Activated CD4-positive, alpha-beta T cell treated with anti-CD3 and anti-CD28 coated beads, Interleukin-2, amount 10 ng/mL, durations not matched to agents 24 days and 14 days (primary cell): Measurements from ENCODE around the gene MLLT1. TPM values are rescaled to one million over a fixed set of nuclear protein-coding genes. Genes with fewer than 3 reads are reported as not detected.
A peak's percentile ranks its signal among the peaks of the same experiment; 100 is the strongest.

Experiments used
- DNase-seq: peaks from one replicate; pipeline ENCODE4 v3.0.0; 2022
- H3K27ac Mint-ChIP-seq: one replicate; pipeline ENCODE4 v1.8.0; 2022; ENCODE audit warnings: mild to moderate bottlenecking, mixed read lengths
- H3K27me3 Mint-ChIP-seq: one replicate; pipeline ENCODE4 v1.8.0; 2022; ENCODE audit warnings: mixed read lengths
- H3K36me3 Mint-ChIP-seq: one replicate; pipeline ENCODE4 v1.8.0; 2022; ENCODE audit warnings: low read depth, mild to moderate bottlenecking, mixed read lengths
- H3K4me1 Mint-ChIP-seq: one replicate; pipeline ENCODE4 v1.8.0; 2021; ENCODE audit warnings: mixed read lengths
- H3K4me3 Mint-ChIP-seq: one replicate; pipeline ENCODE4 v1.8.0; 2022; ENCODE audit warnings: mild to moderate bottlenecking, moderate library complexity, mixed read lengths
- H3K9me3 Mint-ChIP-seq: one replicate; pipeline ENCODE4 v1.8.0; 2021; ENCODE audit warnings: mixed read lengths
- intact Hi-C: fragments of 100-400 bp; cut with micrococcal nuclease; formaldehyde crosslinking; loops from one replicate; pipeline ENCODE4 v1.15.1; 2023
- total RNA-seq: library from RNA; stranded (reverse); gene quantifications from 2 replicates; pipeline ENCODE4 v1.2.3, GENCODE V29; 2022

MLLT1 gene
- total RNA-seq, 1 donor from 2014 or later = 74.3 TPM

DNA sequence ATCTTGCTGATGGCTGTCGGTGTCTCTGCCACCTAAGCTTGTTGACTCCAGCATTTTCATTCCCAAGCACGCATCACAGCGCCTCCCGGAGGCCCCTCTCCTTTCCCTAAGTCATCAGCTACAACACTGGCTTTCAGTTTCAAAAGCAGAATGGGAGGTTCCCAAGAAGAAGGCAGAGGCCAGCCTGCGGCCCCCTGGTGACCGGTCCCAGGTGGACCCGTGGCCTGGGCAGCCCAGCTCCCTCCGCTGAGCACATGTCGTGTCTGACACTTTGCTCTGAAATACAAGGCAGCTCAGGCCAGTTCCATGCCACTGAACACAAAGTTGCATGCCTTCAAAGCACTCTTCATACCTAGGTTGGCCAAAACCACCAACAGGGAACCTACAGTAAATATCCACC, 8.5 kb downstream of the MLLT1 start:
- intact Hi-C loops = no loop called here
- Mint-ChIP-seq H3K27me3 (no peaks in the 10 kb centered on the region), H3K27ac (no peak overlapping the region), H3K4me3 (no peak overlapping the region), H3K9me3 (no peaks in the 10 kb centered on the region), H3K36me3 (peaks cover 21% of the 10 kb centered on the region), H3K4me1 (peaks cover 7% of the 10 kb centered on the region)
- DNase-seq = no peak

DNA sequence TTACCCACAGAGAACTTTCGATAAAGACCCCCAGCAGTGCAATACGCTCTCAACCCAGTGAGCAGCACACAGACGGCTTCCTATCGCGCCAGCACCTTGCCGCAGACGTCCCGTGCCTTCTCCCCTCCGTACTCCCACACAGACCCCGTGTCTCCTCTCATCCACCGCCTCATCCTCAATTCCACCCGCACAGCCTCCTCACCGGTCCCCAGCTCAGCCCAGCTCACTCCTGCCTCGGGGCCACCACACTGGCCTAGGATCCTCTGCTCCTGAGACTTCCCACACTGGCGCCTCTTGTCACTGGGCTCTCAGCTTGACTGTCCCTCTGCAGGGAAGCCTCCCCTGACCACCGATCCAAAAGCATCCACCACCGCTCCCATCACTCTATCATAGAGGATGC, 9.0 kb downstream of the MLLT1 start:
- Mint-ChIP-seq H3K27me3 (no peaks in the 10 kb centered on the region), H3K4me1 (peaks cover 7% of the 10 kb centered on the region), H3K4me3 (no peak overlapping the region), H3K27ac (no peak overlapping the region), H3K9me3 (no peaks in the 10 kb centered on the region), H3K36me3 (peaks cover 21% of the 10 kb centered on the region)
- intact Hi-C loops = no loop called here
- DNase-seq = no peak

DNA sequence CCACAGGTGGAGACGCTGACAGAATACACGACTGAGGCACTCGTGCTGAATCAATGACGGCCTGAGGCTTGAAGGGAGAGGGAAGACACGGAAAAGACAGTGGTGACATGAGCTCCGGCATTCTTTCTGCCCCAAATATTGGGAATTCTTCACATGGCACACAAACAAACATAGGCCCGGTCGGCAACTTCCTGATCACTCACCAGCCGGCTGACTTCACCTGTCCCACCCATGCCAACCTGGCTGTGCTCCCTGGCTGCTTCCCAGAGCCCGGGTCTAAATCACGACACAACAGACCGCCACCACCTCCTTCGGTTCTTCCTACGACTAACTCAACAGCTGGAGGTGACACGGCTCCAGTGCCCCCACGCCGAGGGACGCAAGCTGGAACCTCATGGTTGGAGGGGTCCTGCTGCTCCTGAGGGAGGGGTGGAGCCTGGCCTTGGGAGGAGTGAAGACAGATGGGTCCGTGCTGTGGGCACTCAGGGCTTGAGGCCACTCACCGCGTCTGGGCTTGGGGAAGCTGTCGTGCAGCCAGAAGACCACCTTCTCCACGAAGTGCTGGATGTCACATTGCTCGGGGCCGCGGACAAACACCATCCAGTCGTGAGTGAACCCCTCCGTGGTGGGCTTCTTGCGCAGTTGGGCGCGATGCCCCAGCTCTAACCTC, 9.6 kb downstream of the MLLT1 start:
- intact Hi-C loops = no loop called here
- H3K27me3 Mint-ChIP-seq = no peaks in the 10 kb centered on the region
- H3K9me3 Mint-ChIP-seq = no peaks in the 10 kb centered on the region
- peaks cover 21% of the 10 kb centered on the region for H3K36me3 Mint-ChIP-seq
- peaks cover 7% of the 10 kb centered on the region for H3K4me1 Mint-ChIP-seq
- H3K27ac Mint-ChIP-seq = no peak overlapping the region
- DNase-seq = no peak
- H3K4me3 Mint-ChIP-seq = no peak overlapping the region

DNA sequence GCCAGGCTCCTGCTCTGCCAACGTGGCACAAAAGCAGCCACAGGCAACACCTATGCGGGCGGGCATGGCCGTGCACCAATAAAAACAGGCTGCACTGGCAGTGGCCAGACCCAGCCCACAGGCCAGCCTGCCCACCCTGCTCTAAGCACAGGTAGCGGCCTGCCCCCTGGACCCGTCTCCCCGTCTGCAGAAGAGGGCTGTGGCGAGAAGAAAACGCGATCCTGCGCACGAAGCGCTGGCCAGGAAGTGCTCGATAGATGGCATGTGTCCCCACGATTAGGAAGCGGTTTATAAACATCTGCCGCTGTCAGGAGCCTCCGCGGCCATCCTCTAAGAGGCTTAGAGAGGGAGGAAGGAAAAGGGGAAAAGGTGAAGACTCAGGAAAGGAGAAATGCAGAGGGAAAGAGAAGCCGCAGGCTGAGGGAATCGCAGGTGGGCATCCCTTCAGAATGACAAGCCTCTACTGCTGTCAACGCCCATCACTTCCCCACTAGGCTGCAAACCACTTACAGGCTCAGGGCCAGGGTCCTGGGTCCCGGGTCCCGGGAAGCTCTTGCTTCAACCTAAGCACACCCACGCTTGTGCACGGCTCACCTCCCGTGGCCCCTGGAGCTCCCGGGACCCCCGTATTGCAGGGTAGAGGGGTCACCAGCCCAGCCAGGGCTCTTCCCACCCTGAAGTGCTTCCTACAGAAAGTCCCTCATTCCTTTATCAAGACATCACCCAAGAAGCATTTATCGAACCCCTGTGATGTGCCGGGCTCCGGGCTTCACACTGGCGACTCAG, 10.5 kb downstream of the MLLT1 start:
- Mint-ChIP-seq H3K27ac (no peak overlapping the region), H3K4me1 (peaks cover 7% of the 10 kb centered on the region), H3K4me3 (no peak overlapping the region), H3K9me3 (no peaks in the 10 kb centered on the region), H3K36me3 (peaks cover 27% of the 10 kb centered on the region), H3K27me3 (no peaks in the 10 kb centered on the region)
- intact Hi-C loops = no loop called here
- DNase-seq = no peak

DNA sequence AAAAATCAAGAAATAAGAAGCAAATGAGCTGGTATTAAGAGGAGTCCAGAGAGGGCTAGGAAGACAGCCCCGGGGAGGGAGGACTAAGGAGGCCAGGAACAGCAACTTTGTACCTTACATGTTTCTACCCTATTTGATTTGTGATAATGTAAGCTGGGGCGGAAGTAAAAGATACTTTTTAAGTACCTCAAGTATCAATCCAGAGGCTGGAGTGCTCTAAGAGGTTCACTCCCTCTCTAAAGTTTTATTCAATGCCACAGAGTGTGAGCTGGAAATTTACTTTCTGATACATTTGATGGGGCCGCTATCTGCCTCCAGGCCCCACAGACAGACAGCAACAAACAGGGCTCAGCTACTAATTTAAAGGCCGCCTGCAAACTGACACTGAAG, 11.4 kb downstream of the MLLT1 start:
- DNase-seq = no peak
- no peak overlapping the region for H3K4me3 Mint-ChIP-seq
- H3K36me3 Mint-ChIP-seq = peaks cover 32% of the 10 kb centered on the region
- no peak overlapping the region for H3K27ac Mint-ChIP-seq
- no peaks in the 10 kb centered on the region for H3K27me3 Mint-ChIP-seq
- H3K9me3 Mint-ChIP-seq = no peaks in the 10 kb centered on the region
- H3K4me1 Mint-ChIP-seq = peaks cover 7% of the 10 kb centered on the region
- intact Hi-C loops = no loop called here

DNA sequence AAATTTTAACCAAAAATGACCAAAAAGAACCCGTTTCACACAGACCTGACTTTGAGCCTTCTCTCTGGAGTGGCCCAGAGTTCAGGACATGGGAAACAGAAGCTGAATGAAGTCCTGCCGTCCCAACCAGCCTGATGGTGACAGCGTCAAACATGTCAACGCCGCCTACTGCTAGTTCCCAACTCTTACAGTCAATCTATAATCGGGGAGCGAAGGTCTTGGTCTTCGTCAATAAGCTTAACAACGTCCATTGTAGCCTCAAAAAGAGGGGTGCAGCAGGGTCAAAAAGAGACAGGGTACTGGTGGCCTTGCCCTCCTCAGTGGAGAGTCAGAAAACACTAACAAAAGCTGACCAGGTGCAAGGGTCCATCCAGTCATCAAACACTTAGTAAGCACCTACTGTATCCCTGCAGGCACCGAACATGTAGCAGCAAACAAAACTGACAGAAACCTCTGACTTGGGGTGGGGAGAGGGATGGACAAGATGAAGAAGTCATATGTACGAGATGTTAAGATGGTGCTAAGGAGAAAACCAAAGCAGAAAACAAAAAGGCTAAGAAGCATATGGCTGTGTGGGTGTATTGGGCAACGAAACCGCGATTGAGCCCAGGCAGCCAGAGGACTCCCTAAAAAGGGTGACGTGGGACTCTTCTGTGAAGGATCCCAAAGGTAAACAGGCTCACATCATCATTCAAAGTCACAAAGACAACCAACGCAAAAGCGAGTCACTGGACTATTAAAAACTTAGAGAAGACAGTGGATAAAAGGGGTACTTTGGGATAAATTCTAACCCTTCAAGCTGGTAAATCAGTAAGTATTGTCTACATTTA, 12.0 kb downstream of the MLLT1 start:
- H3K27ac Mint-ChIP-seq = no peak overlapping the region
- no peak for DNase-seq
- intact Hi-C loops = no loop called here
- no peaks in the 10 kb centered on the region for H3K9me3 Mint-ChIP-seq
- no peaks in the 10 kb centered on the region for H3K27me3 Mint-ChIP-seq
- peaks cover 9% of the 10 kb centered on the region for H3K4me1 Mint-ChIP-seq
- H3K4me3 Mint-ChIP-seq = no peak overlapping the region
- peaks cover 33% of the 10 kb centered on the region for H3K36me3 Mint-ChIP-seq

DNA sequence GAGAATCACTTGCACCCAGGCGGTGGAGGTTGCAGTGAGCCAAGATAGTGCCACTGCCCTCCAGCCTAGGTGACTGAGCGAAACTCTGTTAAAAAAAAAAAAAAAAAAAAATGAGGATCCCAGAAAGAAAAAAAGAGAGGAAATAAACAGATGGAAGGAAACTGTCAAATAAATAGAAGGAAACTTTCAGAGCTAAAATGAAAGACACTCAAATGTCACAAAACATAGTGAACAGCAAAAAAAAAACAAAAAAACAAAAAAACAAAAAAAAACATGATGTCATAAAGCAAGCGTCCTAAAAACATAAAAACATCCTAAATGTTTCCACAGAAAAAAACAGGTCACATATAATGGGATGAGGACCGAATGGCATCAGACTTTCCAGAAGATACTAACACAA, 15.0 kb downstream of the MLLT1 start:
- Mint-ChIP-seq H3K9me3 (no peaks in the 10 kb centered on the region), H3K27ac (no peak overlapping the region)

DNA sequence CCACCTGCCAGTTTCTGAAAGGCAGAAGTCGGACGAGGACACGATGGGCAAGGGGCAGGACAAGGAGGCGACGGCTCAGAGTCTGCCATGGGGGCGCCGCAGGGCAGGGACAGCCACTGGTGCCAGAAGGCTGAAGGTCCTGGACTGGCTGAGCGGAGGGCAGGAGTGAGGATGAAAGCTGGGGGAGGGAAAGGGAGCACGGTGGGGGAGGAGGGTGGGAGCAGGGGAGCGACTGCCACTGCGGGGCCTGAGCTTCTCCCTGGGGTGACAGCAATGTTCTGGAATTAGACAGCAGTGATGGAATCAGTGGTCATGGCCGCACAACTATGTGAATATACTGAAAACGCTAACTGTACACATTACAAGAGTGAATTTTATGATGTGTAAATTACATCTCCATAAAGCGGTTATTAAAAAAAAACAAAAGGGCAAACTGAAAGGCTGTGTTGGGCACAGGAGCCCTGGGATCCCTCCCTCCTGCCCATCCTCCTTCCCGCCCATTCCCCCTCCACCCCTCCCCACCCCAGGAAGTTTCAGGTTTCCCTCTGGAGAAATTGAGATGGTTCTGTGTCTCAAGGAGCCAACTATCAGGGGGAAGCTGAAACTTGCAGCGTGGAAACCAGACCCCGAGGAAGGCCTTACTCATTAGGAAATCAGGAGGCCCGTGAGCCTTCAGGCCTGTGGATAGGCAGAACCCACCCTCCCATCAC, 15.9 kb downstream of the MLLT1 start:
- Mint-ChIP-seq H3K36me3 (peaks cover 33% of the 10 kb centered on the region), H3K4me1 (peaks cover 7% of the 10 kb centered on the region), H3K4me3 (no peak overlapping the region), H3K9me3 (no peaks in the 10 kb centered on the region), H3K27ac (peak overlapping the region; percentile 20), H3K27me3 (no peaks in the 10 kb centered on the region)
- intact Hi-C loops = no loop called here
- no peak for DNase-seq

More for the DNA sequence above, 15.0 kb downstream of the MLLT1 start:
- no peak for DNase-seq
- intact Hi-C loops = no loop called here
- Mint-ChIP-seq H3K4me3 (no peak overlapping the region), H3K36me3 (peaks cover 31% of the 10 kb centered on the region), H3K27me3 (no peaks in the 10 kb centered on the region), H3K4me1 (peaks cover 7% of the 10 kb centered on the region)

DNA sequence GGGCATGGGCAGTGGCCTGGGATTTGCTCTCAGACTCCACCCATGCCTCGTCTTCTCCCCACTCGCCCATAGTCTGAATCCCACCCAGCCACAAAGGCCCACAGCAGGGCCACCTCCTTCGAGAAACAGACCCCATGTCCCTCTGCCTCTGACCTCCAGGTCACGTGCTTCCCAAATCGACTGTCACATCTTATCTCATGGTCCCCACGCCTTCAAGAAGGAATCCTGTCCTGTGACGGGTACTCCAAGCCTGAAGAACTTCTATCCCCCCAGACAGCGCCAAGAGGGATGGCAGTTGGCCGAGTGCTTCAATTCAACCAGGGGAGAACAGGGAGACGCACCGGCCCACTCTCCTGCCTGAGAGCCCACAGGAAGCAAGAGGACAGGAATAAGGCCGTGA, 16.5 kb downstream of the MLLT1 start:
- Mint-ChIP-seq H3K4me1 (peaks cover 7% of the 10 kb centered on the region), H3K9me3 (no peaks in the 10 kb centered on the region), H3K27ac (no peak overlapping the region), H3K27me3 (no peaks in the 10 kb centered on the region), H3K4me3 (no peak overlapping the region), H3K36me3 (peaks cover 27% of the 10 kb centered on the region)
- no peak for DNase-seq
- intact Hi-C loops = no loop called here

DNA sequence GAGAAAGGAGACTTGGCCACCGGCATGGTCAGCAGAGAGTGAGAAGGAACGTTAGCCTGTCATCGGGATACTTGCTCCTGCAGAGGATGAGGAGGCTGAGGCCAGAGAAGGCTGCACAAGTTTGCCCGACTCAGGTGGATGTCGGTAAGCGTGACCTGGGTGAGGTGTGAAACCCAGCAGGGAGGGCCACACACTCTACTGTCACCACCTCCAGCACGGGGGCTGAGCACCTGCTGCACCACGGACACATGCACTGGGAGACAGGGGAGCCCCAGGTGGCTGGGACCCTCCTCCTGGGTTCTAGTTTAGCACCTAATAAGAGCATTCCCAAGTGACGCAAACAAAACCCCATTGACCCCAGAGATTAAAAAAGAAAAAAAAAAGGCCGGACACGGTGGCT, 17.3 kb downstream of the MLLT1 start:
- Mint-ChIP-seq H3K36me3 (peaks cover 25% of the 10 kb centered on the region), H3K4me3 (no peak overlapping the region), H3K4me1 (peaks cover 7% of the 10 kb centered on the region), H3K27me3 (no peaks in the 10 kb centered on the region), H3K27ac (no peak overlapping the region), H3K9me3 (no peaks in the 10 kb centered on the region)
- DNase-seq = no peak
- intact Hi-C loops = no loop called here

DNA sequence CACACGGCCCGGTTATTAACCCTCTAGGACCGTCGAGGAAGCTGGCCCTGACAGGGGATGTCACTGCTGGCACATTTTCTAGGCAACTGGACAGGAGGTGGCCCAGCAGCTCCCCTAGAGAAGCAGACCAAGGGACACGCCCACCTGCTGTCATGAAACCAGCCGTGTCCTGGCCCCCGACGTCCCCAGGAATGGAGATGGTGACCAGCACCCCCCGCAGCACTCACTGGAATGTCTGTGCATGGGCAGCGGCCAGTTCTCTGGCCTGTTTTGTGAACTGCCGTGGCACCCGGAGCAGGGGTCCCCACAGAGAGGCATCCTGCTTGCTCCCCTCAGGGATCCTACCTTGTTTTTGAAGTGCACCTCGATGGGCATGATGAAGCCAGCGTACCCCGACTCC, 17.9 kb downstream of the MLLT1 start:
- Mint-ChIP-seq H3K4me1 (peaks cover 7% of the 10 kb centered on the region), H3K4me3 (no peak overlapping the region), H3K27ac (no peak overlapping the region), H3K27me3 (no peaks in the 10 kb centered on the region), H3K36me3 (peaks cover 28% of the 10 kb centered on the region), H3K9me3 (no peaks in the 10 kb centered on the region)
- intact Hi-C loops = no loop called here
- DNase-seq = no peak

DNA sequence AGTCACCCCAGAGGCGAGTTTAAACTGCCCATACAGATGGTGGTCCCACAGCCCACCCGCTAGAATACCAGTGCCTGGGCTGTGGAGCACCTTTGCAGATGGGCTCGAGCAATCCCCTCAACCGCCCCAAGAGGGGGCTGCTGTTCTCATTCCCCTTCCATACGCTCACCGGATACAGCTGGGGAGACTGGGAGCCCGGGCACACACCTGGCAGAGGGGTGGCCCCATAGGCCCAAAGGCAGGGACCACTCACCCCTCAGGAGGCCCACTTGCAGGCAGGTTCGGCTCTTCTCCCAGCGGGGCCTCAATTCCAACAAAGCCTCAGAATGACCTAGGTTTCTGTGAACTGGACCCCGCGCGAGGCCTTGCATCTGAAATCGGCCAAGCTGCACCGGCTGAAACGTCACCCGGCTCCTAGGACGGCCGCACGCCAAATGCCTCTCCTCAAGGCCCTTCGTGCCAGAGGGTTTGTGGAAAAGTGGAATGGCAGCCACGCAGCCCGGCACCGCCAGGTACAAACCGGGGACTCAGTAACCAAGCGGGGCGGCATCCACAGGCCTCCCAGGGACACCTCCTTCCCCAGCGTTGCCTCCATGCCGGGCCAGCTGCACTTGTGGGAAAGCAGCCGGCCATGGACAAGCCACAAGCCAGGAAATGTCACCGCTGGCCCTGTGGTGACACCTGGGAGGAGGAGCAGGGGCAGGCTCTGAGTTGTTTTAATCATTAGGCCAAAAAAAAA, 18.7 kb downstream of the MLLT1 start:
- H3K36me3 Mint-ChIP-seq = peaks cover 28% of the 10 kb centered on the region
- no peak overlapping the region for H3K27ac Mint-ChIP-seq
- no peaks in the 10 kb centered on the region for H3K27me3 Mint-ChIP-seq
- no peaks in the 10 kb centered on the region for H3K9me3 Mint-ChIP-seq
- DNase-seq = peak; percentile 76
- intact Hi-C loops = no loop called here
- no peak overlapping the region for H3K4me3 Mint-ChIP-seq
- H3K4me1 Mint-ChIP-seq = peaks cover 5% of the 10 kb centered on the region

DNA sequence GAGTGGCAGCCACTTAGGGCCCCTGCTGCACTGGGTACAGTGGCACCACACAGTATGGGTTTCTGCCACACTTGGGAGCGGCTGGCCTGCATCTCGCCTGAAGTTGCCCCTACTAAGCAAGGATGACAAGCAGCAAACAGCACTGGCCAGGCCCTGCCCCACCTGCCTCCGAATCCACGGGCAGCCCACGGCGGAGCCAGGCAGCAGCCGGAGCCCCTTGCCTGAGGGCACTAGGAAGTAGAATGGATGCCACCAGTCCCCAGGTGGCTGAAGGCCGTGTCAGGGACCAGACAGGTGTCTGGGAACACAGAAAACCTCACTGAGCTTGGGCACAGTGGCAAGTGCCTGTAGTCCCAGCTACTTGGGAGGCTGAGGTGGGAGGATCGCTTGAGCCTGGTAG, 19.4 kb downstream of the MLLT1 start:
- Mint-ChIP-seq H3K27ac (no peak overlapping the region), H3K9me3 (no peaks in the 10 kb centered on the region), H3K4me3 (no peak overlapping the region), H3K4me1 (peaks cover 5% of the 10 kb centered on the region), H3K36me3 (peaks cover 30% of the 10 kb centered on the region), H3K27me3 (no peaks in the 10 kb centered on the region)
- intact Hi-C loops = no loop called here
- DNase-seq = no peak
